Measurements from ENCODE around the gene CHAT. TPM values are rescaled to one million over a fixed set of nuclear protein-coding genes. Genes with fewer than 3 reads are reported as not detected.

The CHAT gene
- total and polyA plus RNA-seq, 2 donors (not counting 3 experiments of a cell fraction or from before 2014, with no cell fraction given) = not detected

DNA sequence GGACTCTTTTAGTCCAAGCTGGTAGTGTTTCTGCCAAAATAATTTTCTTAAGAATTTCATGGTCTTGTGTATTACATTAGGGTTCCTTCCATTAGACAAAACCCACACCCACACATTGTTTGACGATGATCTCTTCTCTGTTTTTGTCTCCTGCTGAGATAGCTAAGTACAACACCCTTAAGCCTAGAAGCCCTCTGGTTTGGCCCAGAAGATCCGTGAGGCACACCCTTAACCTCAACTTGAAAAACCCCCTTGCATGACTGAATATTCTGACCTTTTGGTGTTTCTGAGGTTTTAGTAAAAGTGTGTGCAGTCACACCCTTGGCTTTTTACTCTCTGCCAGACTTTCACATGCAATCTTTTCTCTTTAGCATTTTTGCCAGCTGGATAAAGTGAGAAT is 45.6 kb upstream of the CHAT start:
- H3K9me1 ChIP-seq (replicated peaks; ENCODE audit: control insufficient read depth, extremely low read depth, insufficient read depth, low read length) = no peaks in the 10 kb centered on the region
- TF ChIP-seq EZH2 (IDR thresholded peaks at IDR 0.05; ENCODE audit: borderline replicate concordance, low read depth, low read length, severe bottlenecking) = no peak
- TF ChIP-seq JUN (IDR thresholded peaks at IDR 0.05; ENCODE audit: borderline replicate concordance, insufficient read depth, insufficient read length, low read depth) = no peak
- no peak for TF ChIP-seq GATA2 (IDR thresholded peaks at IDR 0.05; ENCODE audit: insufficient read depth, insufficient read length, low read depth, low read length)
- no peak for TF ChIP-seq POLR2A (IDR thresholded peaks at IDR 0.05; ENCODE audit: low read depth, low read length)
- TF ChIP-seq POLR2AphosphoS5 (IDR thresholded peaks at IDR 0.05; ENCODE audit: insufficient read depth, low read depth, low read length) = no peak
- TF ChIP-seq MYC (IDR thresholded peaks at IDR 0.05; ENCODE audit: low read depth, low read length) = no peak
- no peak for TF ChIP-seq MAX (IDR thresholded peaks at IDR 0.05; ENCODE audit: insufficient read depth, insufficient read length)
- H3K4me3 ChIP-seq (replicated peaks in 1 of 3; ENCODE audit: insufficient read depth in 1 of 3, low read depth in 1 of 3, low read length in 3 of 3) = no peak overlapping the region
- BruUV-seq (replicated peaks) = no TSS peak
- H4K20me1 ChIP-seq (replicated peaks; ENCODE audit: control insufficient read depth, extremely low read depth, insufficient read depth, low read length) = no peaks in the 10 kb centered on the region
- no peaks in the 10 kb centered on the region for H3K4me1 ChIP-seq (ENCODE audit: control insufficient read depth, extremely low read depth, insufficient read depth, low read length)
- H3K9ac ChIP-seq (replicated peaks; ENCODE audit: extremely low read depth, insufficient read depth, low read length) = no peak overlapping the region
- intact Hi-C loops (cut with micrococcal nuclease) (no loop called here), dilution Hi-C loops (cut with MboI; ENCODE audit: extremely low pct_ligation_motif_present, low sequenced_read_pairs) (no loop called here)
- H3K4me2 ChIP-seq (ENCODE audit: insufficient read depth, low read length) = no peak overlapping the region
- ChIA-PET POLR2A (no interaction called here), CTCF (interaction anchor here (1.4 to 2.5 kb wide), 2 partner anchors 16 to 25 kb away, joined by 3 to 6 read pairs; no protein-coding TSS in a partner anchor)
- H3K27ac ChIP-seq (ENCODE audit: insufficient read depth, low read depth, low read length) = no peak overlapping the region
- H3K36me3 ChIP-seq (ENCODE audit: control insufficient read depth in 2 of 2, extremely low read depth in 1 of 2, insufficient read depth in 2 of 2, low read length in 2 of 2) = no peaks in the 10 kb centered on the region
- no peak overlapping the region for H2AFZ ChIP-seq (ENCODE audit: low read depth, low read length)
- H3K79me2 ChIP-seq (ENCODE audit: control insufficient read depth, insufficient read depth, low read length) = no peaks in the 10 kb centered on the region
- DNase-seq (ENCODE audit: low read depth, low spot score) = no peak
- no peaks in the 10 kb centered on the region for H3K9me3 ChIP-seq (replicated peaks; ENCODE audit: control insufficient read depth, insufficient read depth, low read length)
- no peak for FAIRE-seq
- peaks cover 0 to 6% of the 10 kb centered on the region in 2 experiments for H3K27me3 ChIP-seq (ENCODE audit: control insufficient read depth in 2 of 2, insufficient read depth in 2 of 2, low read length in 2 of 2)

DNA sequence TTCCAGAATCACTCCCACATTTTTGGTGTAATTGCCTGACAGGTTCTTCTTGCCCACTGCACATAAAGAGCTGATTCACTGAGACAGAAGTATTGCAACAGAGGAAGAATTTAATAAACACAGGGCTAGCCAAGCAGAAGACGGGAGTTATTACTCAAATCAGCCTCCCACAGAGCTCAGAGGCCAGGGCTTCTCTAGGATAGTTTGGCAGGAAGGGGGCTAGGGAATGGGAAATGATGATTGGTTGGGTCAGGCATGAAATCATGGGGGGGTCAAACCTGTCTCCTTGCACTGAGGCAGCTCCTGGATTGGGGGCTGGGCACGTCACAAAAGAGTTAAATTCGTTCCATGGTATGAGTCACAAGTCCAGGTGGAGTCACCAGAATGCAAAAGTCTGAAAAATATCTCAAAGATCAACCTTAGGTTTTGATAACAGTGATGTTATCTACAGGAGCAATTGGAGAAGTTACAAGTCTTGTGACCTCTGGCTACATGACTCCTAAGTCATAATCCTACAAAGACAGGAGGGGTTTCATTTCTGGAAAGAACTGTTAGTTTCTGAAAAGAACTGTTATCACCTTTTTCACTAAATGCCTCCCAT is 44.7 kb upstream of the CHAT start:
- no peak for TF ChIP-seq GATA2 (IDR thresholded peaks at IDR 0.05; ENCODE audit: insufficient read depth, insufficient read length, low read depth, low read length)
- no peak for TF ChIP-seq MYC (IDR thresholded peaks at IDR 0.05; ENCODE audit: low read depth, low read length)
- no peak for TF ChIP-seq POLR2AphosphoS5 (IDR thresholded peaks at IDR 0.05; ENCODE audit: insufficient read depth, low read depth, low read length)
- TF ChIP-seq FOS (IDR thresholded peaks at IDR 0.05; ENCODE audit: borderline replicate concordance, insufficient read depth, low read length) = no peak
- TF ChIP-seq JUN (IDR thresholded peaks at IDR 0.05; ENCODE audit: borderline replicate concordance, insufficient read depth, insufficient read length, low read depth) = no peak
- TF ChIP-seq EZH2 (IDR thresholded peaks at IDR 0.05; ENCODE audit: borderline replicate concordance, low read depth, low read length, severe bottlenecking) = no peak
- no peak for TF ChIP-seq POLR2A (IDR thresholded peaks at IDR 0.05; ENCODE audit: low read depth, low read length)
- CTCF ChIA-PET = interaction anchor here (2.5 kb wide), 1 partner anchor 24 kb away, joined by 6 read pairs; no protein-coding TSS in a partner anchor
- no peak overlapping the region for H3K4me2 ChIP-seq (ENCODE audit: insufficient read depth, low read length)
- intact Hi-C loops (cut with micrococcal nuclease) (no loop called here), dilution Hi-C loops (cut with MboI; ENCODE audit: extremely low pct_ligation_motif_present, low sequenced_read_pairs) (no loop called here)
- no peaks in the 10 kb centered on the region for H3K9me1 ChIP-seq (replicated peaks; ENCODE audit: control insufficient read depth, extremely low read depth, insufficient read depth, low read length)
- no peak overlapping the region for H3K27ac ChIP-seq (ENCODE audit: insufficient read depth, low read depth, low read length)
- no peak overlapping the region for H2AFZ ChIP-seq (ENCODE audit: low read depth, low read length)
- H3K4me3 ChIP-seq (replicated peaks in 1 of 3; ENCODE audit: insufficient read depth in 1 of 3, low read depth in 1 of 3, low read length in 3 of 3) = no peak overlapping the region
- no peaks in the 10 kb centered on the region for H3K9me3 ChIP-seq (replicated peaks; ENCODE audit: control insufficient read depth, insufficient read depth, low read length)
- POLR2A ChIA-PET = no interaction called here
- no TSS peak for BruUV-seq (replicated peaks)
- no peak for DNase-seq (ENCODE audit: low read depth, low spot score)
- no peaks in the 10 kb centered on the region for H4K20me1 ChIP-seq (replicated peaks; ENCODE audit: control insufficient read depth, extremely low read depth, insufficient read depth, low read length)
- H3K4me1 ChIP-seq (ENCODE audit: control insufficient read depth, extremely low read depth, insufficient read depth, low read length) = no peaks in the 10 kb centered on the region
- peaks cover 0 to 6% of the 10 kb centered on the region in 2 experiments for H3K27me3 ChIP-seq (ENCODE audit: control insufficient read depth in 2 of 2, insufficient read depth in 2 of 2, low read length in 2 of 2)
- H3K9ac ChIP-seq (replicated peaks; ENCODE audit: extremely low read depth, insufficient read depth, low read length) = no peak overlapping the region
- H3K79me2 ChIP-seq (ENCODE audit: control insufficient read depth, insufficient read depth, low read length) = no peaks in the 10 kb centered on the region
- FAIRE-seq = no peak
- no peaks in the 10 kb centered on the region for H3K36me3 ChIP-seq (ENCODE audit: control insufficient read depth in 2 of 2, extremely low read depth in 1 of 2, insufficient read depth in 2 of 2, low read length in 2 of 2)
